ENCODE results near the gene MTCL3.

MTCL3 gene

DNA sequence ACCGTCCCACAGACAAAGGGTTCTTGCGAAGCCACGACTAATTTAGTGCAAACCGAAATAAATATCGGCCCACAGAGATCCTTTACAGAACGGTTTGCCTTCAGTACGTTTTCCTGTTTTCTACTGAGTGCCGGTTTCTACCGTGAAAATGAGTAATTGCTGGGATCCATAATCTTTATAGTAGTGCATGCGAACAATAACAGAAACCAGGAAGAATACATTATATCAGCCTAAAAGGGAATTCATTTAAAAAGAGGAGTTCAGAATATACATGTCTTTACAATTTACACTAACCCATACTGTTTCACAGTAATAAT, 292 bp upstream of the MTCL3 start:
- no peak for DNase-seq (ENCODE audit: low read depth)
- no peak overlapping the region for H3K4me3 ChIP-seq (ENCODE audit: low read depth, low read length)
- TF ChIP-seq, protein P1, sequence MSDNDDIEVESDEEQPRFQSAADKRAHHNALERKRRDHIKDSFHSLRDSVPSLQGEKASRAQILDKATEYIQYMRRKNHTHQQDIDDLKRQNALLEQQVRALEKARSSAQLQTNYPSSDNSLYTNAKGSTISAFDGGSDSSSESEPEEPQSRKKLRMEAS (IDR thresholded peaks at IDR 0.05; ENCODE audit: low read depth, low read length): no peak
- TF ChIP-seq, protein P2, sequence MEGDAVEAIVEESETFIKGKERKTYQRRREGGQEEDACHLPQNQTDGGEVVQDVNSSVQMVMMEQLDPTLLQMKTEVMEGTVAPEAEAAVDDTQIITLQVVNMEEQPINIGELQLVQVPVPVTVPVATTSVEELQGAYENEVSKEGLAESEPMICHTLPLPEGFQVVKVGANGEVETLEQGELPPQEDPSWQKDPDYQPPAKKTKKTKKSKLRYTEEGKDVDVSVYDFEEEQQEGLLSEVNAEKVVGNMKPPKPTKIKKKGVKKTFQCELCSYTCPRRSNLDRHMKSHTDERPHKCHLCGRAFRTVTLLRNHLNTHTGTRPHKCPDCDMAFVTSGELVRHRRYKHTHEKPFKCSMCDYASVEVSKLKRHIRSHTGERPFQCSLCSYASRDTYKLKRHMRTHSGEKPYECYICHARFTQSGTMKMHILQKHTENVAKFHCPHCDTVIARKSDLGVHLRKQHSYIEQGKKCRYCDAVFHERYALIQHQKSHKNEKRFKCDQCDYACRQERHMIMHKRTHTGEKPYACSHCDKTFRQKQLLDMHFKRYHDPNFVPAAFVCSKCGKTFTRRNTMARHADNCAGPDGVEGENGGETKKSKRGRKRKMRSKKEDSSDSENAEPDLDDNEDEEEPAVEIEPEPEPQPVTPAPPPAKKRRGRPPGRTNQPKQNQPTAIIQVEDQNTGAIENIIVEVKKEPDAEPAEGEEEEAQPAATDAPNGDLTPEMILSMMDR (IDR thresholded peaks at IDR 0.05; ENCODE audit: low read depth, low read length): no peak
- TF ChIP-seq MYC (IDR thresholded peaks at IDR 0.05; ENCODE audit: low read depth, low read length) (no peak), POLR2A (IDR thresholded peaks at IDR 0.05; ENCODE audit: extremely low read depth, insufficient read length) (no peak)

DNA sequence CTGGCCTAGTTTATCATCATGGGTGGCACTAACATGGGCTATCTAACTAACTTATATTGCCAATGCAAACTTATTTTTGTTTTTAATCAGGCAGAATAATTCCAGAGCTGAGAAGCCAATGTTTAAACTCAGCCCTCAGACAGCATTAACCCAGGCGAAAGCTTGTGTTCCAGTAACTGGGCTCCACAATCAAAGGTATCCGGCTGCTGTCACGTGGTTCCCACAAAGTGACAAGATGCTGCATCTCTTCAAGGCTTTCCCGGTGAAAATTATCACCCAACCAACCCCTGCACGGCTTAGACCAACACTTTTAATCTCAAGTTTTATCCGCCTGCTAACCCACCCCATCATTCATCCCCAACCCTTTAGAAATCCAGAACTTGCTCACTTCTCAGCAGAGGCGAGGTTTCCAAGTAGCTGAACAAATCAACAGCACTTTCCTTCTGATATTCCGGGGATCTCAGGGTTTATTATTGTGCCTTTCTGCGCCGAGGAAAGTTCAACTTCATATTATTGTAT, 885 bp downstream of the MTCL3 start:
- TF ChIP-seq POLR2A (IDR thresholded peaks at IDR 0.05; ENCODE audit: extremely low read depth, insufficient read length): no peak
- DNase-seq (ENCODE audit: low read depth): no peak

DNA sequence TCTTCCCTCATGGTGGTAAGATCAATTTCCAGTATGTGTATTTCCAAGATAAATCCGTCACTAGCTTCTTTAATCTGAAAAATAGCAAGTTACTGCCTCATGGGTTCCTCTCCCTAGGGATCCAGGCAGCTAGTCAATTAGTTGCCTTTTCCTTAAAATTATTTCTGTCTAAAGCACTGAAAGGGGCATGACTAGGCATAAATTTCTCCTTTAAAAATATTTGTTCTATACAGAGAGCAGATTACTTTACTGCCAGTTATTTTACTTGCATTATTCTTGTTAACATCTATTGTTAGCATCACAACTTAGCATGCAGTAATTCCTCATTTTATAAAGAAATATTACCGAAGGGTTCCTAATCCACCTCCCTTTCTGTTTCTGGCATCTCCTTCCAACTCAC, 1.4 kb downstream of the MTCL3 start:
- TF ChIP-seq, protein P2 (IDR thresholded peaks at IDR 0.05; ENCODE audit: low read depth, low read length): no peak
- no peak for TF ChIP-seq MYC (IDR thresholded peaks at IDR 0.05; ENCODE audit: low read depth, low read length)
- TF ChIP-seq, protein P1 (IDR thresholded peaks at IDR 0.05; ENCODE audit: low read depth, low read length): no peak
- no peak for TF ChIP-seq POLR2A (IDR thresholded peaks at IDR 0.05; ENCODE audit: extremely low read depth, insufficient read length)
- no peak overlapping the region for H3K4me3 ChIP-seq (ENCODE audit: low read depth, low read length)
- no peak for DNase-seq (ENCODE audit: low read depth)

More for the DNA sequence above, 885 bp downstream of the MTCL3 start:
- H3K4me3 ChIP-seq (ENCODE audit: low read depth, low read length): no peak overlapping the region

DNA sequence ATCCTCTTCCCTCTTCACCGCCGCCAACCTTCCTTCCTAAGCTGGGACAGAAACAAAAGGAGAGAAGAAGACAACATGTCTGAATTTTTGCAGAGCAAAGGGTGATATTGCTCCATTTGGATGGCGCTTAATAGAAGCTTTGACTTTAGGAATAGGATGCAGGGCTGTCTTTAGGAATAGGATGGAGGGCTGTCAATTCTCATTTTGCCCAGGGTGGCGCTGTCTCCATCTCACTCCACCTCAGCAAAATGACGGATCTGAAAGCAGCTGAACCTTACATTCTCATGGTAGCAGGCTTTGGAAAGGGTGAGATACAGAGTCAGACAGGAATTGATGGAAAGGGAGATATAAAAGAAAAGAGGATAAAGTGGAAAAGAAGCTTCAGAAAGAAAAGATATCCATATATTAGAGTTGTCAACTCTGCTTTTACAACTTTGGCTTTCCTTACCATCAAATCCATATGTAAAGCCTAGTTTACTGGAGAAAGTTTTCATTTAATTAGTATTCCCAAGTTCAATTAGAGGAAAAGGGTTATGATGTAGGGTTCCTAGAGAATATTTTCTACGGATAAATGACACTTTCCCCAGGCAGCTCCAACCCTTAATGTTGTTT, 2.4 kb downstream of the MTCL3 start:
- DNase-seq (ENCODE audit: low read depth): peak; percentile 54
- peak overlapping the region; percentile 30 for H3K4me3 ChIP-seq (ENCODE audit: low read depth, low read length)
- no peak for TF ChIP-seq MYC (IDR thresholded peaks at IDR 0.05; ENCODE audit: low read depth, low read length)
- TF ChIP-seq, protein P2 (IDR thresholded peaks at IDR 0.05; ENCODE audit: low read depth, low read length): peak; percentile 79

DNA sequence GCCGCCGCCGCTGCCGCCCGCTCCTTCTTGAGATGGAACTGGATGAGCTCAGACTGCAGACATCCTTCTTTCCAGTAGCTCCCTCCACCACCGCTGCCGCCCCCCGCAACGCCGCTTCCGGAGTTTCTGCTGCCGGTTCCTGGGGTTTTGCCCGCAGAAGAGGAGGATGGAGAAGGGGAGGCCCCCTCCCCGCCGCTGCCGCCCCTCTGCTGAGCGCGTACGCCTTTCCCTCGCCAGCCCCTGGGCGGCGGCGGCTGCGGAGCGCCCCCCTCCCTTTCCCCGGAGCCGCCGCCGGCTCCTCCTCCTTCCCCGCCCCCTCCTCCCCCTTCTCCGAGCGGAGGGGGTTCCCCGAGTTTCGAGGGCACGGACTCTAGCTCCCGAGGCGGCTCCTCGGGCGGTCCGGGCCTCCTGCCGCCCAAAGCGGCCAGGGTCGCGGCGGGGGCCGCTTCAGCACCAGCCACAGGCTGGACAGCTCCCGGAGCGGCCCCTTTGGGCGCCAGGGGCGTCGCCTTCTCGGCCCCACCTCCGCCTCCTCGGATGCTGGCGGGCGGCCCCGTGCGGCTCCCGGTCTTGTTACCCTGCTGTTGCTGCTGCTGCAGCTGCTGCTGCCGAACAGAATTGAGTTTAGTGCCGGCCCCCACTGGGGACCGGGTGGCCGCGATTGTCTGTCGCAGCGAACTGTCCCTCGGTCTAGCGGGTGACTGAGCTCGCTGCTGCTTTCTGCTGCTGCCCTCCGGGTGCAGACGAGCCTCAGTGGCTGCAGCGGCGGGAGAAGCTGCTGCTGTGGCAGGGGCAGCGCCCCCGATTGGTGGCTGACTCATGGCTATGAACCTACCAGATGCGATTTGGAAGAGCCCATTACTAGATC, 3.1 kb downstream of the MTCL3 start:
- TF ChIP-seq MYC (IDR thresholded peaks at IDR 0.05; ENCODE audit: low read depth, low read length): no peak
- TF ChIP-seq POLR2A (IDR thresholded peaks at IDR 0.05; ENCODE audit: extremely low read depth, insufficient read length): no peak
- TF ChIP-seq, protein P2 (IDR thresholded peaks at IDR 0.05; ENCODE audit: low read depth, low read length): no peak
- TF ChIP-seq, protein P1 (IDR thresholded peaks at IDR 0.05; ENCODE audit: low read depth, low read length): no peak
- H3K4me3 ChIP-seq (ENCODE audit: low read depth, low read length): peak overlapping the region; percentile 30
- peak; percentile 78 for DNase-seq (ENCODE audit: low read depth)

DNA sequence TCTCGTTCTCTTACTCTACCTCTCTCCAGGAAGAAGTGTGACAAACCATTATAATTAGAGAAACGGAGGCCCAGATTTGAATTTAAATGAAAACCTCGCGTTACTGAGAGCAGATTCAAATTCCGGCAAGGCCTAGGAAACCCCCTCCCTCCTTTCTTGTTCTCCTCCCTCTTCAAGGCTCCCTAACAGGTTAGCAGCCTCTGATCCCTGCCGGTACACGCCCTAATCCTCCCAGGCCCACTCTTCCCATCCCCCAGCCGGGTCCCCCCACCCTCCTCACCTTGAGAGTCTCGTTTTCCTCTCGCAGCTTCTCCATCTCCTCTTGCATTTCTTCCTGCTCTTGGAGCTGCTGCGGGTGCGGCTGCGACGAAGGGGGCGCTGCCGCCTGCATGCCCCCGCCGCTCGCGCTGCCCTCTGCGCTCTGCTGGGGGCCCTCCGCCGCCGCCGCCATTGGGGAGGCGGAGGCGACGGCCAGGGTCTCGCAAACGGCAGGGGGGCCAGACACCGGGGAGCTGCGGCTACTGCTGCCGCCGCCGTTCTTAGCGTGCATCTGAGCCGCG, 3.8 kb downstream of the MTCL3 start:
- DNase-seq (ENCODE audit: low read depth): no peak
- TF ChIP-seq MYC (IDR thresholded peaks at IDR 0.05; ENCODE audit: low read depth, low read length) (no peak), POLR2A (IDR thresholded peaks at IDR 0.05; ENCODE audit: extremely low read depth, insufficient read length) (no peak)
- TF ChIP-seq, protein P2 (IDR thresholded peaks at IDR 0.05; ENCODE audit: low read depth, low read length): no peak
- TF ChIP-seq, protein P1 (IDR thresholded peaks at IDR 0.05; ENCODE audit: low read depth, low read length): no peak
- H3K4me3 ChIP-seq (ENCODE audit: low read depth, low read length): peak overlapping the region; percentile 7
